PC-3 (cell line): Measurements from ENCODE around the gene CSRNP3. TPM values are rescaled to one million over a fixed set of nuclear protein-coding genes. Genes with fewer than 3 reads are reported as not detected.
A peak's percentile ranks its signal among the peaks of the same experiment; 100 is the strongest.

ENCODE experiments used
- ATAC-seq: fragments of 200-7000 bp; cut with Tn5 transposase; 2 replicates; pipeline ENCODE4 v1.9.1; 2020; ENCODE audit warnings: mild to moderate bottlenecking, moderate library complexity
- BruUV-seq: library from RNA; stranded (reverse); fragments of 400-500 nt; replicated peaks from 2 replicates; lab custom pipeline; 2021; lab: Mats Ljungman, UMichigan
- CTCF ChIA-PET: fragments of 300-600 bp; sonication (Branson Sonifier 250); formaldehyde crosslinking; loops from one replicate; lab custom pipeline; 2022; ENCODE audit warnings: antibody characterized with exemption; lab: Charles Lee
- POLR2A ChIA-PET: fragments of 300-600 bp; sonication (Branson Sonifier 250); formaldehyde crosslinking; loops from one replicate; lab custom pipeline; 2022; ENCODE audit warnings: antibody characterized with exemption; ENCODE audit not compliant: unreplicated experiment; lab: Charles Lee
- DNase-seq: peaks from one replicate; pipeline ENCODE4 v3.0.0-alpha.2; 2015
- H2AFZ ChIP-seq: fragments of 300-600 bp; sonication (generic); 2 replicates; pipeline ENCODE4 v1.6.0; 2016; ENCODE audit warnings: antibody characterized with exemption, low read length
- H3F3A ChIP-seq: fragments of 300-600 bp; sonication (generic); one replicate; pipeline ENCODE4 v1.6.0; 2017; ENCODE audit warnings: antibody characterized with exemption, low read length, control low read depth, mild to moderate bottlenecking; ENCODE audit not compliant: unreplicated experiment
- H3K27ac ChIP-seq: fragments of 300-600 bp; sonication (generic); 2 replicates; pipeline ENCODE4 v1.5.1; 2016; ENCODE audit warnings: mild to moderate bottlenecking, low read length
- H3K27me3 ChIP-seq: fragments of 300-600 bp; sonication (generic); 2 replicates; pipeline ENCODE4 v1.6.1; 2016; ENCODE audit warnings: low read length, mixed read lengths
- H3K36me3 ChIP-seq: fragments of 300-600 bp; sonication (generic); 2 replicates; pipeline ENCODE4 v1.6.1; 2016; ENCODE audit warnings: low read depth, mixed run types, low read length, mixed read lengths
- H3K4me1 ChIP-seq: fragments of 300-600 bp; sonication (generic); 2 replicates; pipeline ENCODE4 v1.5.1; 2016; ENCODE audit warnings: low read length; ENCODE audit not compliant: insufficient read depth
- H3K4me2 ChIP-seq: fragments of 300-600 bp; sonication (generic); 2 replicates; pipeline ENCODE4 v1.6.0; 2016; ENCODE audit warnings: low read length
- H3K4me3 ChIP-seq: fragments of 300-600 bp; sonication (generic); 2 replicates; pipeline ENCODE4 v1.5.1; 2016; ENCODE audit warnings: mild to moderate bottlenecking, low read length, mixed read lengths
- H3K79me2 ChIP-seq: fragments of 300-600 bp; sonication (generic); 2 replicates; pipeline ENCODE4 v1.6.1; 2017; ENCODE audit warnings: low read length, mixed read lengths
- H3K9ac ChIP-seq: fragments of 300-600 bp; sonication (generic); 2 replicates; pipeline ENCODE4 v1.6.0; 2016; ENCODE audit warnings: mild to moderate bottlenecking, low read length
- H3K9me2 ChIP-seq: fragments of 300-600 bp; sonication (generic); replicated peaks from 2 replicates; pipeline ENCODE4 v1.6.1; 2016; ENCODE audit warnings: mixed run types, low read length, mixed read lengths
- H3K9me3 ChIP-seq: fragments of 300-600 bp; sonication (generic); 2 replicates; pipeline ENCODE4 v1.6.1; 2016; ENCODE audit warnings: low read length, mixed read lengths
- H4K20me1 ChIP-seq: fragments of 300-600 bp; sonication (generic); 2 replicates; pipeline ENCODE4 v1.6.1; 2016; ENCODE audit warnings: low read length, mixed read lengths
- EZH2 ChIP-seq: fragments of 300-600 bp; sonication (generic); IDR thresholded peaks from one replicate; pipeline ENCODE4 v1.6.1; 2017; ENCODE audit warnings: antibody characterized with exemption, mild to moderate bottlenecking, low read length; ENCODE audit not compliant: unreplicated experiment
- EZH2phosphoT487 ChIP-seq: fragments of 300-600 bp; sonication (generic); IDR thresholded peaks from 2 replicates; pipeline ENCODE4 v1.6.1; 2018; ENCODE audit warnings: mild to moderate bottlenecking, antibody characterized with exemption, low read length, borderline replicate concordance
- intact Hi-C: fragments of 100-400 bp; cut with micrococcal nuclease; formaldehyde crosslinking; loops from 2 replicates; pipeline ENCODE4 v1.9.0; 2023
- total RNA-seq: library from RNA; depleted of rRNA; stranded (reverse); fragments of >200 nt; gene quantifications from 2 replicates; pipeline ENCODE4 v1.2.3, GENCODE V29; 2014
- TF ChIP-seq, protein P1 (sequence below): fragments of 300-600 bp; sonication (generic); conservative IDR thresholded peaks from 2 replicates; pipeline ENCODE4 v1.5.1; 2017; ENCODE audit warnings: antibody characterized with exemption, low read depth, mild to moderate bottlenecking, low read length

Gene CSRNP3
- total RNA-seq, 1 experiment from 2014 or later: 2.2 TPM

DNA sequence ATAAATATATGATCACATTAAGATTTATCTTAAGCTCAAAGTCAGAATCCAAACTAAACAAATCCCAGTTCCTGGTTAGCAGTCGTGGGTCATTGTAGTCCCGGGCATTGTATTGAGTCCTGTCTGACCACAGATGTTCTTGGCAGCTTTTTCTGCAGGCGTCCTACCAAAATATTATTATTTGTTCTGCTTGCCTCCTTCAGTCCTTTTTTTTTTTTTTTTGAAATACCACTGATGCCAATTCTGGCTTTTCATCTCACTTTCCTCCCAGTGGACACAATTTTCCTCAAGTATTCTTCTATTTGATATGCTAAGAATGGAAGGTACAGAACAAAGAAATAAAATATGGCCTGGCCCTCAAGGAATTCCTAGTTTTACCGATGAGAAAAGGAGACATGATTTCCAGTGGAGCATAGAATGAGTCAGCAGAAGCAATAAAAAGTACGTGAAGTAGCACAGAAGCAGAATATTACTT is 151.6 kb downstream of the CSRNP3 start:
- POLR2A ChIA-PET: interaction anchor here (0.6 kb wide), 1 partner anchor 268 kb away, joined by 5 read pairs; no protein-coding TSS in a partner anchor

DNA sequence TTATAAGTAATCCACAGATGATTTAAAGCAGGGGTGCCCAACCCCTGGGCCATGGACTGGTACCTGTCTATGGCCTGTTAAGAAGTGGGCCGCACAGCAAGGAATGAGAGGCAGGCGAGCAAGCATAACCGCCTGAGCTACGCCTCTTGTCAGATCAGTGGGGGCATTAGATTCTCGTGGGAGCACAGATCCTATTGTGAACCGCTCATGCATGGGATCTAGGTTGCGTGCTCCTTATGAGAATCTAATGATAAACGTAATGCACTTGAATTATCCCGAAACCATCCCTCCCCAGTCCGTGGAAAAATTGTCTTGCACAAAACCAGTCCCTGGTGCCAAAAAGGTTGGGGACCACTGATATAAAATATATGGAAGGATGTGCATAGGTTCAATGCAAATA is 153.7 kb downstream of the CSRNP3 start:
- H4K20me1 ChIP-seq: no peaks in the 10 kb centered on the region
- no peak overlapping the region for H2AFZ ChIP-seq
- no peak overlapping the region for H3K4me3 ChIP-seq
- H3K9ac ChIP-seq: no peak overlapping the region
- intact Hi-C loops: loop anchor here (5.0 kb wide), 2 partner anchors 154 to 221 kb away; no protein-coding TSS in a partner anchor
- H3K27ac ChIP-seq: no peak overlapping the region
- no peaks in the 10 kb centered on the region for H3K79me2 ChIP-seq
- ChIA-PET CTCF (no interaction called here), POLR2A (no interaction called here)
- H3F3A ChIP-seq: no peaks in the 10 kb centered on the region
- no TSS peak for BruUV-seq
- no peak overlapping the region for H3K4me2 ChIP-seq
- TF ChIP-seq, protein P1, sequence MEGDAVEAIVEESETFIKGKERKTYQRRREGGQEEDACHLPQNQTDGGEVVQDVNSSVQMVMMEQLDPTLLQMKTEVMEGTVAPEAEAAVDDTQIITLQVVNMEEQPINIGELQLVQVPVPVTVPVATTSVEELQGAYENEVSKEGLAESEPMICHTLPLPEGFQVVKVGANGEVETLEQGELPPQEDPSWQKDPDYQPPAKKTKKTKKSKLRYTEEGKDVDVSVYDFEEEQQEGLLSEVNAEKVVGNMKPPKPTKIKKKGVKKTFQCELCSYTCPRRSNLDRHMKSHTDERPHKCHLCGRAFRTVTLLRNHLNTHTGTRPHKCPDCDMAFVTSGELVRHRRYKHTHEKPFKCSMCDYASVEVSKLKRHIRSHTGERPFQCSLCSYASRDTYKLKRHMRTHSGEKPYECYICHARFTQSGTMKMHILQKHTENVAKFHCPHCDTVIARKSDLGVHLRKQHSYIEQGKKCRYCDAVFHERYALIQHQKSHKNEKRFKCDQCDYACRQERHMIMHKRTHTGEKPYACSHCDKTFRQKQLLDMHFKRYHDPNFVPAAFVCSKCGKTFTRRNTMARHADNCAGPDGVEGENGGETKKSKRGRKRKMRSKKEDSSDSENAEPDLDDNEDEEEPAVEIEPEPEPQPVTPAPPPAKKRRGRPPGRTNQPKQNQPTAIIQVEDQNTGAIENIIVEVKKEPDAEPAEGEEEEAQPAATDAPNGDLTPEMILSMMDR: no peak
- TF ChIP-seq EZH2 (no peak), EZH2phosphoT487 (no peak)
- ATAC-seq (no peak), DNase-seq (no peak)
- peaks cover 14% of the 10 kb centered on the region for H3K4me1 ChIP-seq
- no peaks in the 10 kb centered on the region for H3K27me3 ChIP-seq
- no peaks in the 10 kb centered on the region for H3K36me3 ChIP-seq
- H3K9me3 ChIP-seq: no peaks in the 10 kb centered on the region
- H3K9me2 ChIP-seq: no peaks in the 10 kb centered on the region

More for the DNA sequence above, 151.6 kb downstream of the CSRNP3 start:
- Histone ChIP-seq H4K20me1 (no peaks in the 10 kb centered on the region), H3K9ac (no peak overlapping the region), H3K4me1 (peaks cover 14% of the 10 kb centered on the region), H2AFZ (peak overlapping the region; percentile 64), H3K27ac (peak overlapping the region; percentile 48), H3K4me3 (peak overlapping the region; percentile 22; the same call in 1 of the 2 replicates), H3K79me2 (no peaks in the 10 kb centered on the region), H3F3A (no peaks in the 10 kb centered on the region), H3K36me3 (no peaks in the 10 kb centered on the region), H3K9me2 (no peaks in the 10 kb centered on the region), H3K9me3 (no peaks in the 10 kb centered on the region), H3K4me2 (peak overlapping the region; percentile 59), H3K27me3 (no peaks in the 10 kb centered on the region)
- CTCF ChIA-PET: no interaction called here
- DNase-seq (peak; percentile 77), ATAC-seq (peak; percentile 91)
- TF ChIP-seq EZH2 (no peak), EZH2phosphoT487 (no peak)
- TF ChIP-seq, protein P1: no peak
- no TSS peak for BruUV-seq
- intact Hi-C loops: loop anchor here (5.0 kb wide), 2 partner anchors 156 to 219 kb away; no protein-coding TSS in a partner anchor

DNA sequence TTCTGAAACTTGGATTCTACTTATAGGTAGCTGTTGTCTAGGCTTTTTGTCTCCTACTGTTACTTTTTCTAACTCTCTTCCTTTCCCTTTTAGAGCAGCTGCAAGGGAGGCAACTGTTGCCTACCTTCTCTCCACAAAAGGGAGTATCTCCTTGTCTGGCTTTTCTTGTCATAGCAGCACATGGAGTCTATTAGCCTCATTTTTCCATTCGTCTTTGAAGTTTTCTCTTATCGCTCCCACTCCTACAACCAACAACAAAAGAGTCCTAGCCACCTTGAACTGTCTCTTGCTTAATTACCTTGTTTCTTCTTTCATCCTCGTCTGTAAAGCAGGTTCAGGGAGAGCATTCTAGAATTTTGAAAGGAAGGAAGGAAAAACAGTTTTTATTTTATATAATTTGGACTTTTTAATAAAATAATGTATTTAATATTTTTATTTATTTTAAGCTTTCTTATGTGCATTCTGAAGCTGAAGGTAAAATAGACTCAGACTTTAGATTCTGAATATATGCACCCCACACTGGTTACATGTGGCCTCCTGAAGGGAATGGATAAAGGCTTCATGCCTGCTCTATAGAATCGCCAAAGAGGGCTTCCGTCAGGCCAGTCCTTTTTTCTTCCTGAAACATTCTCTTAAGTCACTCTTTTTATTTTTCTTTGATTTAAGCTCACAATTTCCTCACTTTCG is 154.4 kb downstream of the CSRNP3 start:
- ChIA-PET CTCF (no interaction called here), POLR2A (no interaction called here)
- Histone ChIP-seq H3K9me2 (no peaks in the 10 kb centered on the region), H3K4me1 (peaks cover 14% of the 10 kb centered on the region), H3K9me3 (no peaks in the 10 kb centered on the region), H3K79me2 (no peaks in the 10 kb centered on the region), H4K20me1 (no peaks in the 10 kb centered on the region), H3K27ac (no peak overlapping the region), H3K4me3 (no peak overlapping the region), H3K9ac (no peak overlapping the region), H3K4me2 (no peak overlapping the region), H3K27me3 (no peaks in the 10 kb centered on the region), H3K36me3 (no peaks in the 10 kb centered on the region), H2AFZ (no peak overlapping the region), H3F3A (no peaks in the 10 kb centered on the region)
- BruUV-seq: no TSS peak
- intact Hi-C loops: loop anchor here (5.0 kb wide), 2 partner anchors 153 to 222 kb away; no protein-coding TSS in a partner anchor
- TF ChIP-seq EZH2: no peak
- no peak for TF ChIP-seq EZH2phosphoT487
- DNase-seq (no peak), ATAC-seq (no peak)
